Measurements from ENCODE around the gene INTS7.
"Not testable (repeated sequence)": the region's sequence is repeated elsewhere in the genome, so short reads cannot be mapped to it uniquely, and the experiment has no call there.

The INTS7 gene

DNA sequence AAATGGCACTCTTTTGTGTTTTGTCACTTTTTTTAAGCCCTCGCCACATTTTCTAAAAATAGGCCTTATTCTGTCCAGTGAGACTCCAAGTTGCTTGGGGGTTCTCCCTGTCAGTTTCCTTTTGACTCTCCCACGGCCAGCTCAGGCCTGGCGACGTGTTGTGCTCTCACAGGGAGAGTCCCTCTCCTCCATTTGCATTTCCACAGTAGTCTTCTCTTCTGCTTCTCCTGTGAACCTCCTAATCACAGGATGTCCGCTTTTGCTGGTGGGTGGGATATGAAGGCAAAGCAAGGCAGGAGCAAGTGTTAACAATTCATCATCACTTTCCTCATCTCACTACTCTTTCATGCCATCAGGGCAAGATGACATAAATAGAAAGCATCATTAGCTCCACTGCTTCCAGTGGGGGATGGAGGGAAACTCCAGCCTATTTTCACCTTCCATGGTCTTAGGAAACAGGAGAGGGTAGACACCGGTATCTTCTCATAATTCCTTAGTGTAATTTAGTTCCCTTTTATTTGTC lies 99.8 kb downstream of the INTS7 start:
- DNase-seq (ENCODE audit: low read depth in 3 of 3) = no peak

DNA sequence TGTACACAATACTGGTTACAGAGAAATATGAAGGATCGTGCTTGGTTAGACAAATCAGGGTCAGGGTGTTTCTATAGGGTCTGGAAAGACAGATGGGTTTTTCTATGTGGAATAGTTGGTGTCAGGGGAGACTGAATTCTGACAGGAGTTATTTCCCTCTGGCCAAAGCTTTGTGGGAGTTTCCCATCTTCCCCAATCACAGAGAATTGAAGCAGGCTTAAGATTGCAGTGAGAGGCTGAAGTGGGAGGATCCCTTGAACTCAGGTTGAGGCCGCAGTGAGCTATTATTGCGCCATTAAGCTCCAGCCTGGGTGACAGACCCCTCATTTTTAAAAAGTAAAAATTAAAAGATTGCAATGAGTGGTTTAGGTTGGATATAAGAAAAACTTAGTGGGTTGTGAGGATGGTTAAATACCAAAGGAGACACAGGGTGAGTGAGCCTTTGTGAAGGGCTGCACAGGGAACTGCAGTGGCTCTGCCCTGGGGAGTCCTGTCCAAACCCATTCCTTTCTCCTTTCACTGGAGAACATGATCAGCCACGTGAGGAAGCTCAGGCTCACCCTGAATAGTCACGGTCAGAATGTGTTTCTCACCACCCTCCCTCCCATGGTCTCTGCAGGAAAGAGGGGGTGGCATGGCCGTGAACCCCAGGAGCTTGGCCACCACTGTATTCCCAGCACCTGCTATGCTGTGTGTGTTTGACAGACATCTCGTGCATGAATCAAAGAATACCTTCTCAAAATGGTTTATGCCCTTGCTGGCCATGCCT lies 101.2 kb downstream of the INTS7 start:
- no peak for DNase-seq (ENCODE audit: low read depth in 3 of 3)

- DNase-seq (ENCODE audit: low read depth in 3 of 3) = no peak
Measured at GRCh38 chr1:211932933-211933254, 102.5 kb downstream of the INTS7 start.

DNA sequence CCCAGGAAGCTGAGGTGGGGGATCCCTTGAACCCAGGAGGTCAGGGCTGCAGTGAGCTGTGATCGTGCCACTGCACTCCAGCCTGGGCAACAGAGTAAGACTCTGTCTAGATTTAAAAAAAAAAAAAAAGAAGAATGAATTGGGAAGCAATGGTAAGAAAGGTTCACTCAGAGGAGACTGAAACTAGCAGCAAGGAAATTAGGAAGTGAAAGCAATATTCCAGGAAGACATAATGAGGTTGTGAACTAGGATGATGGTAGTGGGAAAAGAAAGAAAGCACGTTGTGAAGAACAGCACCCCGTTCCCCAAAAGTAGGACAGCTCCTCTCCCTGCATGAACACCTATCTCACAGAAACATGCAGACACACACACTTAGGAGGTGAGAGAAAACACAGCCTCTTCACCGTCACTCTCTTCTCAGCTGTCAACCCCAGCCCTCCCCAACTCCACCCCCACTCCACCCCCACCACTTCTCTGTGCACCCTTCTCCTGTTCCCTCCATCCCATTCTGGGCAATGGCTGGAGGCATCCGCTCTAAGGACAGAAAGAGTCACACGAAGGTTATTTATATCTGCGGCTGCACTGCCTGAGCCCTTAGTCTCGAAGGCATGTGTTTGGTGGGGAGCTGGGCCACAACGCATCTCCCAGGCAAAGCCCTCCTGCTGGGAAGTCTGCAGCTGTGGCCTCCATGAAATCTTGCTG lies 103.0 kb downstream of the INTS7 start:
- no peak for DNase-seq (ENCODE audit: low read depth in 3 of 3)

DNA sequence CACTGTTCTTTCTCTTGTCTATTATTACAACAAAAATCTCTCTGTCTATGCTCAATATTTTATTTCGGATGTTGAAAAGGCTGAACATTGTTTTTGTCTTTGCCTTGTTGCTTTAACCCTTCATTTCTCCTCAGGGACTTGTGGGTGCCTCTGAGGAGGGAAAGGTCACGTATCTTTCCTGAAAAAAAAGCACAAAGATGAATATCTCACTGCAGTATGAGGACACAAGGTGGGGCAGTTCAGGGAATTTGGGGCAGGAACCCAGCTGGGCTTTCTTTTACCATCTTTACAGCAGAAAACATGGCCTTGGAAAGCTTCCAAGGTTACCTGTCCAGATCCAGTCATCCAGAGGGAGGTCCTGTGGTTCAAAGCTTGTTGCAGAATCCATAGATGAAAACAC lies 105.7 kb downstream of the INTS7 start:
- no peak for DNase-seq (ENCODE audit: low read depth in 3 of 3)

DNA sequence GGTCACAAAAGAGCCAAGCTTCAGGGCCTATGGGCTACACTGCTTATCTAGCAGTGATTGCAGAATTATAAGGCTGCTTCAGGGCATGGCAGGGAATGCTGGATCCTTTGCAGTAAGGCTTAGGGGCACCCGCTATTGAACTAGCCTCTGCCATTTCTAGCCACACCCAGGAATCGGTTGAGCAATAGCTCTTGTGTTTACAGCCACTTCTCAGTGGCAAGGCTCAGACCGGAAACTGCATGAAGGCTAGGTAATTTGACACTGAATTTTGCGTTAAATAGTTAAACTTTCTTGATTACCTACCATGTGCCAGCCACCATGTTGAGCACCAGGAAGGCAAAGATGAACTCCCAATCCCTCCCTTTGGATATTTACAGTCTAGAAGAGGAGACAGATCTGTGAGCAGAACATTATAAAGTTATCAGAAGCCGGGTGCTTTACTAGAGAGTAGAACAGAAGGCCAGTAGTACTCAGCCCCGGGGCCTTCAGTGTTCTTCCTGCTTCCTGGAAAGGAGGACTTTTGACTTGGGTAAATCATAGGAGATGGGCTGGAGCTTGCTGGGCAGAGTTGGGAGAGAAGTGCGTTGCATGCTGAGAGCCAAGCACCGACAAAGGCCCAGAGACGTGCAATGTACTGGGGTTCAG lies 106.2 kb downstream of the INTS7 start:
- DNase-seq (ENCODE audit: low read depth in 3 of 3) = no peak

GRCh38 chr1:211928290-211928801 lies 107.0 kb downstream of the INTS7 start:
- no peak for DNase-seq (ENCODE audit: low read depth in 3 of 3)

- no peak for DNase-seq (ENCODE audit: low read depth in 3 of 3)
Measured at GRCh38 chr1:211925016-211925415, 110.3 kb downstream of the INTS7 start.

- DNase-seq (ENCODE audit: low read depth in 3 of 3) = no peak
Measured at GRCh38 chr1:211924256-211924655, 111.1 kb downstream of the INTS7 start.

- no peak for DNase-seq (ENCODE audit: low read depth in 3 of 3)
Measured at GRCh38 chr1:211923095-211923494, 112.3 kb downstream of the INTS7 start.

DNA sequence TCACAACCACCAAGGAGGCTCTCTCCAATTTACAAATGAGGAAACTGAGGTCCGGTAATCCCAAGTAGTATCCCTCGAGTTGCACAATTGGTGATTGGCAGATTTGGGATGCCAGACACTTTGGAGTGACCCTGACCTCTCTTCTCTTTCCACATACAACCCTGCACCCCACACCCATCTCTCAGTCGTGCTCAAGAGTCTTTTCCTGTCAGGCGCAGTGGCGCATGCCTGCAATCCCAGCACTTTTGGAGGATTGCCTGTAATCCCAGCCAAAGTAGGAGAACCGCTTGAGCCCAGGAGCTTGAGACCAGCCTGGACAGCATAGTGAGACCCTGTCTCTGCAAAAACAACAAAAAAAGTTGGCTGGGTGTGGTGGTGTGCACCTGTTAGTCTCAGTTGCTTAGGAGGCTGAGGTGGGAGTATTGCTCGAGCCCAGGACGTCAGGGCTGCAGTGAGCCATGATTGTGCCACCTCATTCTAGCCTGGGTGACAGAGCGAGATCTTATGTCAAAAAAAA lies 113.7 kb downstream of the INTS7 start:
- DNase-seq (ENCODE audit: low read depth in 3 of 3) = no peak

DNA sequence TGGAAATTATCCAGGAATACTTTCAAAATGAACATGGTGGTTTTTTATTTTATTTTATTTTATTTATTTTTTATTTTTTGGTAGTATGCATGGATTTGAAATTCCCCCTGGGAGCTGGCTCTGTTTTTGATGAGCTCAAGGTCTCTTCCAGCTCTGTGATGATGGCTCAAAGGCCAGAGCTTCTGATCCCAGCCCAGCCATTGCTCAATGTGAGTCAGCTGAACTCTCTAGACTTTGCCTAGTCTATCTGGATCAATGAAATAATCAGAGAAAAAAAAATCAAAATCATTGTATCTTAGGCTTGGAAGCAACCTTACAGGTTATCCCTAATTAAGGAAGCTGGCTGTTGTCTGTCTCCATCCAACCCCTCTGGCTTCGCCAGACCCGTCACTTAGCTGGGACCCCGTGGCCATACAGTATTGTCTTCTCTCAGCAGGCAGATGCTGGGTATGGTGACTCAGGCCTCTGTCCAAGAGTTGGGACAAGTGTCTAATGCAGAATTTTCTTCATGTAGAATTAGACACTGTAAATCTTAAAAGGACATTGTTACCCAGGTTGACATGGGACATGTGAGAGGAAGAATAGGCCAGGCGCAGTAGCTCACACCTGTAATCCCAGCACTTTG lies 114.6 kb downstream of the INTS7 start:
- no peak for DNase-seq (ENCODE audit: low read depth in 3 of 3)

DNA sequence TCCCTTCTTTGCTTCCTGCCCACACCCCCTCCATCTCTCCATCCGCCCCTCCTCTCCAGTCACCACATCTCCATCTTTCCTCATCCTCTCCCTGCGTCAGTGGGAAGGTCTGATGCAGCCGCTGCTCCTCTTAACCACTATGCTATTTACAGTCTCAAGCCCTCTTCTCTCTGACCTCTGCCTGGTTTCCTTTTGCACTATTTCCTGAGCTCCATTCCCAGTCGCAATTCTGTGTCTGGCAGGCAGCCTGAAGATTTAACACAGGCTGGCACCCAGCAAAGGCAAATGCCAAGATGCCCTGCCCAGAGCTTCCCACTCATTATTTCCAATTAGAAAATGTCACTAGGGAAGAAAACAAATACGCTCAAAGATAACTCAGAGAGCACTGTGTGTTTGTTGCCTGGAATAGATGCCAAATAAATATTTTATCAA lies 115.2 kb downstream of the INTS7 start:
- DNase-seq (ENCODE audit: low read depth in 3 of 3) = no peak

GRCh38 chr1:211918843-211919414 lies 116.4 kb downstream of the INTS7 start:
- no peak for DNase-seq (ENCODE audit: low read depth in 3 of 3)

GRCh38 chr1:211916458-211916857 lies 118.9 kb downstream of the INTS7 start:
- DNase-seq (ENCODE audit: low read depth in 3 of 3) = not testable (repeated sequence)

- no peak for DNase-seq (ENCODE audit: low read depth in 3 of 3)
Measured at GRCh38 chr1:211915924-211916323, 119.4 kb downstream of the INTS7 start.

DNA sequence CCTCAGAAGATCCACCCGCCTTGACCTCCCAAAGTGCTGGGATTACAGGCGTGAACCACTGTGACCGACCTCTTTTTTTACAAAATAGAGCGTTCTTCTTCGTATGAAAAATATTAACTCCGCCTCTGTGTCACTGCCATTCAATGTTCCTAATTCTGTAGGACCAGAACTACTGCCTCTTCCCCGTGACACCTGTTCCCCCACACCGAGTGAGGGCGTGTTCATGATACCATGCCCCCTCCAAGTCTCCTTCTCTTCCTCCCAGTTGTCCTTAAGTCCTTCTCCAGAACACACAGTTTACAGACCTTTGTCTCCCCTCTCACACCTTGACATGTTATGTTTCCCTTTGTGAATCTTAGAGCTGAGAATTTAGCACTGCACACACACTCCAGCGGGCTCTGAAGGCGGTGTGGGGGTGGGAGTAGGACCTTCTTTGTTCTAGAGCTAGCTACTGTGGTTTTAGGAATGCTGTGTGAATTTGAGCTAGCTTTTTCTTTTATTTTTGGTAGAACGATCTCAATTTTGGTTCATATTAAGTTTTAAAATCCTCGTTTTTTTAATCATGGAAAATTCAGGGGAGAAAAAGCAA lies 122.4 kb downstream of the INTS7 start:
- no peak for DNase-seq (ENCODE audit: low read depth in 3 of 3)

DNA sequence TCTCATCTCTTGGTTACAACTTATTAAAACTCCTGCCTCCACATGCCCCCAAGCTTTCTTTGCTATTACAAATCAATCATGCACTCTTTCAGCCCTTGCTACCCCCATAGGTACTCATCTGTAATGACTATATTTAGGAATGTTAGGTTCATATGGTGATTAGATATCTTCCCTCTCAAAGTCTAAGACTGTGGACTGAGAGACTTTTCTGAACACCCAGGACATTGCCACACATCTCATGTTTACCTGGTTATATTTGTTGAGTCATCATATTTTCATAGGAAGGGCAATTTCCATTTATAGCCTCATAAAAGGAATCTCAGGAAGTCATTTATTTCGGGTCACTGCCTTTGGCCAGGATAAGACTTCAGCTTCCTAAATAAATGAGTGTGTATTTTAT lies 123.3 kb downstream of the INTS7 start:
- no peak for DNase-seq (ENCODE audit: low read depth in 3 of 3)

DNA sequence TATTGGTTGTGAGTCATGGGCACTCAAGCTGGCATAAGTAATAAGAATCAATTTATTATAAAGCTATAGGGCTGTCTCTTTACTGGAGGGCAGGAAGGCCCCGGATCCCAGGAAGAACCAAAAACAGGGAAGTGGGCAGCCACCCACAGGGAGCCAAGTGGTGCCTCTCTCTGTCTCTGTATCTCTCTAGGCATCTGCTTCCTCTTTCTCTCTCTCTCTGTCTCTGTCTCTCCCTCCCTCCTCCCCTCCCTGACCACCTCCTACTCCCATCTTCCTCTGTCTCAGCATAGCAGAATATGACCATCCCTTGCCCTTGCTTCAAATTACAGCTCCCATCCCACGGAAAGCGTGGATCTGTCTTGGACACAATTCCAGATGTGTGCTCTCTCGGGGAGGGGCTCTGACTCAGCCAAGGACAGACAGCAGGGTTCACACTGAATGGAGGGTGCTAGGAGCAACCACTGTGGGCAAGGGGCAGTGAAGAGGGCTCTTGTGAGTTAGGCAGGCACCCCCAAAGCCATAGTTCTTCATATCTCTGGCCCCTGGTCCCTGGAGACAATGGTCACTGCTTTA lies 124.4 kb downstream of the INTS7 start:
- DNase-seq (ENCODE audit: low read depth in 3 of 3) = no peak

DNA sequence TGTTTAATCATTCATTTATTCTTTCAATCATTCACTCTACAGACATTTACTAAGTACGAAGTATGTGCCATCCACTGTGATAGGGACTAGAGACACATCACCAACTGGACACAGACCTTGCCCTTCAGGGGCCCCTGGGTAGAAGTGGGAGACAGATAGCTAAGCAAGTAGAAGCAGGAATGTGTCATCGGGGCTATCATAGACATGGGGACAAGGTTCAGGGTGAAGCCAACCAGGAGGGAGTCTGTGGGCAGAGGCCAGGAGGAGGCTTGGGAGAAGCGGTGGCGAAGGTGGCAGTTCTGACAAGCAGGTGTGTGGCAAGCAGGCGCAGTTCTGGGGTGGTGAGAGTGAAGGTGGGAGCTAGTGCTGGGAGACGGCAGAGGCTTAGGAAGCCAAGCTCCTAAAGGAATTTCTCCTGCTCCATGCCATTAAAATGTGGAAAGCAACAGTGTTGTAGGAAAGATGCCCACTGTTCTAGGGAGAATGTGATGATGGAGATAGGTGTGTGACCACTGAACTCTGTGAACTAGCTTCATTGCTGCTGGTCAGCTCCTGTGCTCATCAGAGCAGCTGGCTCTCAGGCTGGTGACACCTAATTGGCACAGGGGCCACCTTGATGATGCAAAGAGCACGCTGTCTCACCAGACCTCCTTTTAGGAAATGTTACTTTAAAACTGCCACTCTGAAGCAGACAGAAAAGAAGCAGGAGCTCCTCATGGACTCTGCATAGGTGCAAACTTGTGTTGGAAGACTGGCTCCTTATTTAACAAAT lies 125.1 kb downstream of the INTS7 start:
- no peak for DNase-seq (ENCODE audit: low read depth in 3 of 3)

Data from stimulated activated CD4-positive, alpha-beta T cell treated with anti-CD3 and anti-CD28 coated beads, TNF-alpha, amount 100 ng/mL, for 4 hours (primary cell).